Fibroblast of mammary gland (primary cell): ENCODE results near the gene CLEC16A.
A peak's percentile ranks its signal among the peaks of the same experiment; 100 is the strongest.

Source experiments
- DNase-seq: peaks from one replicate; pipeline ENCODE4 v3.0.0-alpha.2; 2010; ENCODE audit warnings: low read depth
- H3K4me3 ChIP-seq: 2 replicates; pipeline ENCODE4 v1.5.1; 2011; ENCODE audit warnings: low read depth, mild to moderate bottlenecking, low read length, moderate library complexity; ENCODE audit not compliant: control insufficient read depth
- CTCF ChIP-seq: conservative IDR thresholded peaks from 2 replicates; pipeline ENCODE4 v1.5.1; 2011; ENCODE audit warnings: low read depth, low read length, inconsistent platforms; ENCODE audit not compliant: control insufficient read depth, insufficient read depth

The CLEC16A gene

DNA sequence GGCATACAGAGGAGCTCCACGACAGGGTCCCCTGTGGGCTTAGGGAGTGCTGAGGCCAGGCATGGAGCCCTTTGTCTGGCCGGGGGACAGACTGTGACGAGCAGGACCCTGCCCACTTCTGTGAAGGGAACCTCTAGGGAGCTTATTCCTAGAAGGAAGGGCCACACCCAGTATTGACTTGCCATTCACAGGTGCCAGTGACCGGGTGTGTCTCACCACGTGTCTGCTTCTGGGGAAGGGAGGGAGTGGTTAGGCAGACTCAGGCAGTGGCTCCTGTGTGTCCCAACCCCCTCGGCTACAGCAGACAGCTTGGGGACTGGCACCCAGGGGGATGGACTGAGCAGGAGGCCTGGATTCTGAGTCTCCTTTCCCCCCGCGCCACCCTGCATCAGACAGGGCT, 254.5 kb downstream of the CLEC16A start:
- no peak for TF ChIP-seq CTCF
- DNase-seq: no peak
- H3K4me3 ChIP-seq: no peak overlapping the region

- no peak for DNase-seq
- no peak overlapping the region for H3K4me3 ChIP-seq
- TF ChIP-seq CTCF: no peak
These were observed 256.2 kb downstream of the CLEC16A start for GRCh38 chr16:11200592-11200991.

GRCh38 chr16:11201498-11202259, 257.3 kb downstream of the CLEC16A start:
- H3K4me3 ChIP-seq: no peak overlapping the region
- TF ChIP-seq CTCF: no peak
- peak; percentile 85 for DNase-seq

DNA sequence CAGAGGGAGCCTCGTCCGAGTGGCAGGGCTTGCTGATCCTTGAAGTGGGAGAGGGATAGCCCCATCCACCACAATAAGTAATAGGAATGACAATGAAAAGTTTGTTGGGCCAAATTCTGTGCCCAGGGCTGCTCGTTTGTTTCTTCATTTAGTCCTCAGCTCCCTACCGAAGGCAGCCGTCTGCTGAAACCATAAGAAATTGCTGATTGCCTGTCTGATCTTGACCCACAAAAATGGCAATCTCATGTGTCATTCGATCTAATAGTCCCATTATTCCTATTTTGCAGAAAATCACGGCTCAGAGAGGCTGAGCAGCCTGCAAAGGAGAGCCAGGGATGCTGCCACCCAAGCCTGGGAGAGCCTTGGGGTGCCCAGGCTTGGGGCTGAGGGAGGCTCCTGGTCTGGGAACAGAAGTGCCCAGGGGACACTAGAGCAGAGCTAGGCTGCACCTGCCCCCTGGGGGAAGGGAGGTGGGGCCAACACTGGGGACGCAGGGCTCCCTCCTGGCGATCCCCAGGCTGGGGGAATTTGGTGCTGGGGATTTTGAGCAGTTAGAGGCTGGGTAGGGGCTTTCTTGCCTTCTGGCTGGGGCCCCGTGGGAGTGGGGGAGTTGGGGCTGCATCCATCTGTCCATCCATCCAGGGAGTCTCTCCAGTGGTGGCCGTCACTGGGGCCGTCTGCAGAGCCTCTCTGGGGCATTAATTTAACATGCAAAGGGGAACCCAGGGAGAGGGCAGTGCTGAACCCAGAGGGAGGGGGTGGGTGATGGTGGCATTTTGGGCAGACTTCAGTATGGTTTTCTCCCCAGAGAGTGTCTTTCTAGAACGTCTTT, 258.1 kb downstream of the CLEC16A start:
- DNase-seq: peak; percentile 48
- H3K4me3 ChIP-seq: no peak overlapping the region

GRCh38 chr16:11203111-11203623, 258.8 kb downstream of the CLEC16A start:
- no peak for TF ChIP-seq CTCF
- no peak overlapping the region for H3K4me3 ChIP-seq
- DNase-seq: no peak

More for the DNA sequence above, 258.1 kb downstream of the CLEC16A start:
- TF ChIP-seq CTCF: no peak

GRCh38 chr16:11204513-11205047, 260.2 kb downstream of the CLEC16A start:
- no peak overlapping the region for H3K4me3 ChIP-seq
- DNase-seq: no peak
- no peak for TF ChIP-seq CTCF
